ENCODE measurements around the gene VANGL1.

Gene VANGL1

GRCh38 chr1:115594600-115594999, 47.2 kb upstream of the VANGL1 start:
- H3F3A ChIP-seq (ENCODE audit: insufficient read depth, low read length) = no peaks in the 10 kb centered on the region
- no peaks in the 10 kb centered on the region for H3K9me3 ChIP-seq (replicated peaks; ENCODE audit: insufficient read depth, low read length)
- H3K9me2 ChIP-seq (replicated peaks; ENCODE audit: insufficient read depth, low read length) = no peaks in the 10 kb centered on the region
- TF ChIP-seq EZH2 (optimal IDR thresholded peaks at IDR 0.05; ENCODE audit: low read depth, low read length) (no peak), EZH2phosphoT487 (IDR thresholded peaks at IDR 0.05; ENCODE audit: low read length) (no peak), CTCF (IDR thresholded peaks at IDR 0.05; ENCODE audit: low read length) (no peak)
- no peaks in the 10 kb centered on the region for H3K27me3 ChIP-seq (replicated peaks; ENCODE audit: insufficient read depth, low read length)
- H3K79me2 ChIP-seq (ENCODE audit: low read length) = no peaks in the 10 kb centered on the region
- no peaks in the 10 kb centered on the region for H4K20me1 ChIP-seq (ENCODE audit: insufficient read depth, low read length)
- no peak overlapping the region for H2AFZ ChIP-seq (ENCODE audit: low read length)
- H3K36me3 ChIP-seq (replicated peaks; ENCODE audit: insufficient read depth, low read length) = no peaks in the 10 kb centered on the region
- no peaks in the 10 kb centered on the region for H3K4me1 ChIP-seq (ENCODE audit: low read length)
- H3K4me2 ChIP-seq (ENCODE audit: low read depth, low read length) = no peak overlapping the region
- no peak overlapping the region for H3K9ac ChIP-seq (ENCODE audit: low read length)
- no peak overlapping the region for H3K4me3 ChIP-seq (ENCODE audit: low read length)
- DNase-seq = no peak
- no peak overlapping the region for H3K27ac ChIP-seq (ENCODE audit: low read length)

- Histone ChIP-seq H3K79me2 (ENCODE audit: low read length) (no peaks in the 10 kb centered on the region), H3K9ac (ENCODE audit: low read length) (no peak overlapping the region), H3K36me3 (replicated peaks; ENCODE audit: insufficient read depth, low read length) (no peaks in the 10 kb centered on the region), H3K27ac (ENCODE audit: low read length) (no peak overlapping the region), H3K4me1 (ENCODE audit: low read length) (no peaks in the 10 kb centered on the region), H2AFZ (ENCODE audit: low read length) (no peak overlapping the region), H3K4me3 (ENCODE audit: low read length) (no peak overlapping the region), H4K20me1 (ENCODE audit: insufficient read depth, low read length) (no peaks in the 10 kb centered on the region), H3K4me2 (ENCODE audit: low read depth, low read length) (no peak overlapping the region), H3F3A (ENCODE audit: insufficient read depth, low read length) (no peaks in the 10 kb centered on the region), H3K9me2 (replicated peaks; ENCODE audit: insufficient read depth, low read length) (no peaks in the 10 kb centered on the region), H3K9me3 (replicated peaks; ENCODE audit: insufficient read depth, low read length) (no peaks in the 10 kb centered on the region), H3K27me3 (replicated peaks; ENCODE audit: insufficient read depth, low read length) (no peaks in the 10 kb centered on the region)
- TF ChIP-seq EZH2phosphoT487 (IDR thresholded peaks at IDR 0.05; ENCODE audit: low read length) = no peak
- no peak for TF ChIP-seq EZH2 (optimal IDR thresholded peaks at IDR 0.05; ENCODE audit: low read depth, low read length)
- TF ChIP-seq CTCF (IDR thresholded peaks at IDR 0.05; ENCODE audit: low read length) = peak; percentile 72
- peak; percentile 19 for DNase-seq
Measured at GRCh38 chr1:115595279-115596079, 46.3 kb upstream of the VANGL1 start.

GRCh38 chr1:115596080-115596780, 45.5 kb upstream of the VANGL1 start:
- Histone ChIP-seq H3F3A (ENCODE audit: insufficient read depth, low read length) (no peaks in the 10 kb centered on the region), H3K36me3 (replicated peaks; ENCODE audit: insufficient read depth, low read length) (no peaks in the 10 kb centered on the region), H3K27me3 (replicated peaks; ENCODE audit: insufficient read depth, low read length) (no peaks in the 10 kb centered on the region), H3K4me1 (ENCODE audit: low read length) (no peaks in the 10 kb centered on the region), H3K4me3 (ENCODE audit: low read length) (no peak overlapping the region), H3K9me2 (replicated peaks; ENCODE audit: insufficient read depth, low read length) (no peaks in the 10 kb centered on the region), H3K4me2 (ENCODE audit: low read depth, low read length) (no peak overlapping the region), H3K9me3 (replicated peaks; ENCODE audit: insufficient read depth, low read length) (no peaks in the 10 kb centered on the region), H3K79me2 (ENCODE audit: low read length) (no peaks in the 10 kb centered on the region), H3K27ac (ENCODE audit: low read length) (no peak overlapping the region), H2AFZ (ENCODE audit: low read length) (no peak overlapping the region), H3K9ac (ENCODE audit: low read length) (no peak overlapping the region), H4K20me1 (ENCODE audit: insufficient read depth, low read length) (no peaks in the 10 kb centered on the region)
- no peak for DNase-seq
- TF ChIP-seq EZH2phosphoT487 (IDR thresholded peaks at IDR 0.05; ENCODE audit: low read length) (no peak), CTCF (IDR thresholded peaks at IDR 0.05; ENCODE audit: low read length) (no peak), EZH2 (optimal IDR thresholded peaks at IDR 0.05; ENCODE audit: low read depth, low read length) (no peak)
